HG03095 (cell line): ENCODE measurements around the gene CYP3A5.
"Not testable (repeated sequence)": the region's sequence is repeated elsewhere in the genome, so short reads cannot be mapped to it uniquely, and the experiment has no call there.

ENCODE experiments used
- ATAC-seq: cut with Tn5 transposase; IDR thresholded peaks from one replicate; pipeline ENCODE4 v1.9.1; 2021; ENCODE audit warnings: moderate library complexity; ENCODE audit not compliant: unreplicated experiment

CYP3A5 gene

DNA sequence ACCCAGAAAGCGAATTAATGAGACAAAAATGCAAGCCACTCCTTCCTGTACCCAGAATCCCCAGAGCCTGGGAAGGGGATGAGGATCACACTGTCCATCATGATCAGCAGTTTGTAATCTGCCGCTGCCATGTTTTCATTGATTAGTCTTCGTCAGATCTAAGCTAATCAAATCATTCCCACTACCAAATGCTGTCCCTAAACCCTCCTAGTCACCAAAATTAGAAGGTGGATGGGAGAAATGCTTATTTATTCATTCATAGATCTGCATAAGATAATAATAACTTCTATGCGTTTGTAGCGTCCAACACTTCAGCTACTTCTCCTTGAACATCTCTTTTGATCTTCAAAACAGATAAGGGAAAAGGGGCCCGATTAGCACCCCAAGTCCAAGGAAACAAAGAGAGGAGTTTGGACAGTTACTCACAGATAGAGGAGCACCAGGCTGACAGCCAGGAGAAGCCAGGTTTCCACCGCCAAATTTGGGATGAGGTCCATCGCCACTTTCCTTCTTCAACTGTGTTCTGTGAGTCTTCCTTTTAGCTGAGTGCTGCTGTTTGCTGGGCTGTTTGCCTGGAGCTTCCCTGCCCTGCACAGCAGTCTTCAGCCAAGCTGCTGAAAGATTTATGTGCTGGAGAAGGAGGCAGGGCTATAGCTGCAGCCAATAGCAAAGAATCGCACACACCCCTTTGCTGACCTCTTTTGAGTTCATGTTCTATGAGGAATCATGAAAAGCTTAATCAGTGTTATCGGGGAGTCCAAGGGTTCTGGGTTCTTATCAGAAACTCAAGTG lies at the start of gene CYP3A5:
Gene CYP3A5, minus strand, starts transcription at position 597 of the 792 bp plus-strand sequence. Its CDS starts 100 bp downstream, at position 497.
- no peak for ATAC-seq

DNA sequence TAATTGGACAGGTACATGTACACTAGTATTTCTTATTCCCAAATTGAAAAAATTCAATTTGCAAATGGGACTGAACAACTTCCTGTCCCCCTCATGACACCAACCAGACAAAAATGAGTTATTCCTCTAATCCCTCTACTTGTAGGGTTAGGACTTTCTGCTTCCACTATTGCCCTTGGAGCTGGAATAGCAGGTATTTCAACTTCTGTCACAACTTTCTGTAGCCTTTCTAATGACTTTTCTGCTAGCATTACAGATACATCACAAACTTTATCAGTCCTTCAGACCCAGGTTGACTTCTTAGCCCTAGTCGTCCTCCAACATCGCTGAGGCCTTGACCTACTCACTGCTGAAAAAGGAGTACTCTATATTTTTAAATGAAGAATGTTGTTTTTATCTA lies 48.8 kb upstream of the CYP3A5 start:
- no peak for ATAC-seq

DNA sequence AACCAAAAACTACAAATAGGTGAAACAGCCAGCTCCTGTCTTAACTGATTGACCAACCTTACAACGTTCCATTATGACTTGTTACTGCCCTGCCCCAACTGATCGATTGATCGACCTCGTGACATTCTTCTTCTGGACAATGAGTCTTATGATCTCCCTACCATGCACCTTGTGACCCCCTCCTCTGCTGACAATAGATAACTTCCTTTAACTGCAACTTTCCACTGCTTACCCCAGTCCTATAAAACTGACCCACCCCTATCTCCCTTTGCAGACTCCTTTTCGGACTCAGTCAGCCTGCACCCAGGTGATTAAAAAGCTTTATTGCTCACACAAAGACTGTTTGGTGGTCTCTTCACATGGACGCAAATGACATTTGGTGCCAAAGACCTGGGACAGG lies 43.4 kb upstream of the CYP3A5 start:
- ATAC-seq, result not testable (repeated sequence)

DNA sequence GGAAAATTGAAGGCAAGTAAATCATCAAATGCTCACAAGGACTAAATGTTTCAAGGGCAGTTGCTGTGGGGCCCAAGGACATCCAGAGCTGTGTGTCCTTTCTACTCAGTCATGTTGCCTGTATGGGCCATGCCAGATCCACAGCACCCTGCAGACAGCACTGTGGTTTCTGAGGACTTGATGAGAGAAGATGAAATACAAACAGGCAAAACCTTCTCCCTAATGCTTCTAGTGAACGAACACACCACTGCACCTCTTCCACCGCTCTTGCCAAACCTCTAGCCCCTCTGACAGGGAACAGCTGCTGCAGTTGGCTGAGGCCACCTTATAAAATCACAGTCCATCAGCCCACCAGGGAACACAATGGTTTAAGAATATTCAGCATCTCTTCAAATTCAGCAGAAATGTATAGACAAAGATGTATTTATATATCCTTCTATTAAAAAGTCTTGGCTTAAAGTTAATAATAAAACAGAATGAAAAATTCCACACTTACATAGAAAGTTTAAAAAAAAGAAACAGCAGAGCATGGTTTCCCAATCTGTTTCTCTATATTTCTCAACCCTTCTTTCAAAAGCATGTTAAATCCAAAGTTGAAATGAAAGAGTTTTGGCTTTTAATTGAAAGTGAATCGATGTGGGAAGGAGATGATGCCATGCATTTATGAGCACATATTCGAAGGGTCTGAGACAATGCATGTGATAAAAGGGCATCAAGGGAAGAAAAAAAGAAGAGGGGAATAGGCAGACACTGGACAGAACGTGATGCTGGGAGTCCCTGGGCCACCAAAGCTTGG lies 41.2 kb upstream of the CYP3A5 start:
- no peak for ATAC-seq

DNA sequence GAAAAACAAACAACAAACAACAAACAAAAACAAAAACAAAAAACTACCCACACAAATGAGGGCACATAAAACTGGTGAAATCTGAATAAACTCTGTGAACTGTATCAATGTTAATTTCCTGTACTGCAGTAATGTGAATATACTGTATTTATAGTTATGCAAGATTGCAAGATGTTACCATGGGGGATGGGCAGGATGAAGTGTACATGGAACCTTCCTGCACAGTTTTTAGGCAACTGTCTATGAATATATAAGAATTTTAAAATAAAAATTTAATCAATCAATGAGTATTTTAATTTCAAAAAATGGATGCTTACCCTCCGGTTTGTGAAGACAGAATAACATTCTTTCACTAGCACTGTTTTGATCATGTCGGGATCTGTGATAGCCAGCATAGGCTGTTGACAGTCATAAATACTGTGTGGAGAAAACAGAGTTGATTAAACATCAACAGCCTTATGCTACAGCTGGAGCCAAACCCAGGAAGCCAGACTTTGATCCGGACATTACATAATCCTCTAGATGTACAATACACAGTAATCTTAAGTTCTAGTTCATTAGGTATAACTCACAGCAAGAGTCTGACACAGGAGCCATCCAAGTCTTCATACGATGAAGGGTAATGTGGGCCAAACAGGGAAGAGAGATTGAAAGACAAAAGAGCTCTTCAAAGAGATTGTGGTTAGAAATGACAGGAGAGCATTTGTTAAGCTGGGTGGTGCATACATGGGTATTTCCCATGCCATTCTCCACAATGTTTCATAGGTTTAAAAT lies 40.4 kb upstream of the CYP3A5 start:
- no peak for ATAC-seq

DNA sequence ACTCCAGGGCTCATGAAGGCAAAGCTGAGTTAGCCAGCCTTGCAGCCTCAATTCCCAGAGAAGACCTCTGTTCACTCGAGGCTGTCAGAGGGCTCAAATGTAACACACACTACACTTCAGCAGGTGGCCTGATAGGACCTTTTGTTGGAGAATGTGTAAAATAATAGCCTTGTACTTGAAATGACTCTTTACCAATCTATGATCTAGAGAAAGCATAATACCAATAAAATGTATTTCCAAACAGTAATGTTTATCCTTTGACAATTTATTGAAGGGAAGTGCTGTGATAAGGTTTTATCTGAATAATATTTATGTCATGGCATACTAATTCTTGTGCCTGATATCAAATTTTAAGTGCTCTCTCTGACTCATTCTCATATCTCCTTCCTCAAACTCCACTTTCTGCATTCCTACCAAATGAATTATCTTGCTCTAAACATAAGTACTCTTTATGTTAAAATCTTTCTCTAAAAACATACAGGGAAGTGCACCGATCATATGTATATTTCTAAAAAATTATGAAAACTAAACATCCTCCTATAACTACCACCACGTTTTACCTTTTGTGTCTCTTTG lies 34.3 kb upstream of the CYP3A5 start:
- no peak for ATAC-seq

DNA sequence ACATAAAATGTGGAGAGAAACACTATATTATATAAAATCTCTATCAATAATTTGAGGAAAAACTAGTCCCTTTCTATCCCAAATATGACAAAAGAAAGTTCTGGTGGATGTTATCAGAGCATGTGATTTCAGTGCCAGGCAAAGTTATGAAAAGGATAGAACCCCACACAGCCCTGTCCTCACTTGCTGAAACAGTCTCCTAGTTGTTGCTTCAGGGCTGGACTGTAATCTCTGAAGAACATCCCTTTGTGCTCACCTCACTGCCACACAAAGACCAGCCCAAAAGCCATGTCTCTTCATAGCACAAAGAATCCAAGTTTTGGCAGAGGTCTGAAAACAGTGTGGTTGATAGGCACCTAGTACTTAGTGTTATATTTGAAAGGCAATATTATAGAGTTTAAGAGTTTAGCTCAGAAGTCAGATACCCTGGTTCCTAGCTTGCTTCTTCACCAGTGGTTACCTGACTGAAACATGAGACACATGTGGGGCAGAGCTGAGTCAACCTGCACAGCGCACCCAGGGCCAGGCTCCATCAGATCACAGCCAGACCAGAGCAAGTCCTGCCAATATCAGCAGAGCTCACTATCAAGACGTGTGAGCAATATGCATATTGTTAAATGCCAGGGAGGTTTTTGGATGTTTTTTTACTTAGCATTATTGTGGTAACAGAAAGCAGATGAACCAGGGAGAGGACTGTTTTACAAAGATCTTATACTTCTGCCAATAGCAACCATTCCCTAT lies 30.2 kb upstream of the CYP3A5 start:
- no peak for ATAC-seq

DNA sequence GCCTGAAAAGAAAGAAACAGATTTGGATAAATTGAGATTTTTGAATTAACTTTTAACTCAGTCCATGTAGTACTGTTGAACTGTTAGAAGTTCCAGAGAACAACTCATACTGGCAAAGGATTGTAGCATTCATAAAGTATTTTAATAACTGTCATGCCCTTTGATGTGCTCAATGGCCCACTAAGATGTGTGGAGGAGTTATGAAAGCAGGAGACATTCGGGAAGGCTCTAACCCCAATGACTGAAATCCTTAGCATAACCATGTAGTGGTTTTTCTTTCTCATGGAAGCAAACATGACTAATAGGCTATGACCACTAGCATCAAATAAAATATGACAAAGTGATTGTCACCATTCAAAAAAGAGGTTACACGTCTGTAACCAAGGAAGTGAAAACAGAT lies 29.5 kb upstream of the CYP3A5 start:
- no peak for ATAC-seq

DNA sequence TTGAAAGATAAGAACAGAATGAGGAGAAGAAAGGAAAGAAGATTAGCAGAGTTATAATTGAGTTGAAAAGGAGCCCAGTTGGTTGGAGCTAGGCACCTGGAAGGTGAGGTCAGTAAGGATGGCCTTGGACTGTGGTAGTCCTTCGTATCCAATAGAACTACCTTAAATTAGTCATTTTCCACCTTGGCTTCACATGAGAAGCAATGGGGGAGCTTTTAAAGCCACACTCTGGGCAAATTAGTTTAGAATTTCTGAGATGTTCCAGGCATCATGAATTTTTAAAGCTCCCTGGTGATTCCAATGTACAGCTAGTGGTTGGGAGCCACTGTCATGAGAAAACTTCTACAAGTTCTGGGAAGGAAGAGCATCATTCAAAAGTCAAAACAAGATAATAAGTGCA lies 27.3 kb upstream of the CYP3A5 start:
- no peak for ATAC-seq

DNA sequence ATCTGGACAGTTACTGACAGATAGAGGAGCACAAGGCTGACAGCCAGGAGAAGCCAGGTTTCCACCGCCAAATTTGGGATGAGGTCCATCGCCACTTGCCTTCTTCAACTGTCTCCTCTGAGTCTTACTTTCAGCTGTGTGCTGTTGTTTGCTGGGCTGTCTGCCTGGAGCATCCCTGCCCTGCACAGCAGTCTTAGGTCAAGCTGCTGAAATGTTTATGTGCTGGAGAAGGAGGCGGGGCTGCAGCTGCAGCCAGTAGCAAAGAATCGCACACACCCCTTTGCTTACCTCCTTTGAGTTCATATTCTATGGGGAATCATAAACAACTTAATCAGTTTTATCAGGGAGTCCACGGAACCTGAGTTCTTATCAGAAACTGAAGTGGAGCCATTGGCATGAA lies 20.1 kb upstream of the CYP3A5 start:
- ATAC-seq, result no peak

DNA sequence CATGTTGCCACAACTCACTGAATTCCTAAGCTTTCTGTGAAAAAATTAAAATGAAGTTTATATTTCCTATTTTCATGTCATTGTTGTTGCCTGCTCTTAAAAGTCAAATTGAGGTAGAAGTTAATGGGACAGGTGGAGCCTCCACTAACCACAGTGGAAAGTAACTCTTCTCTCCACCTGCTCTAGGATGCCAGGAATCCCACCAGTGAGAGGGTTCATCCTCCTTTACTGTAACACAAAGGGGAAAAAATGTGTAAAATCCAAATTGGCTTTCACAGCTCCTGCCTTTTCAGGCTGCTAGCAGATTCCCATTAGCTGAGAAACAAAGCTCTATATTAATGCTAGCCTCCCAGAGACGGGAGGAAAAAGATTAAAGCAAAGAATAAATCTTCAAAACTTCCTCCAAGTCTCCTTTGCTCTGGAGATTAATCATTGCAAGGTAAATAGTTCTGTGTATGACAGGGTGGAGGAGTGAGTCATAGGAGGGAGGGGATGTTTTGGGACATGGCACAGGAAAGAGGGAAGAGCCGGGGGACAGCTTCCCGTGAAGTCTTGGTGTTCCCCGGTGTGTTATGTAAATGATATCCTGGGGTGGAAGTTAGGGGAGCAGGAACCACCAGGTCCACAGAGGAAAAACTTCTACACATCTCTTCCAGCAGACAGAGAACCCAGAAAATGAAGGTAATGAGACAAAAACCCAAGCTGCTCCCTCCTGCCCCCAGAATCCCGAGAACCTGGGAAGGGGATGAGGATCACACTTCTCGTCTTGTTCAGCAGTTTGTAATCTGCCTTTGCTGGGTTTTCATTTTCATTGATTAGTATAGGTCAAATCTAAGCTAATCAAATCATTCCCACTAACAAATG lies 19.3 kb upstream of the CYP3A5 start:
- not testable (repeated sequence) for ATAC-seq

DNA sequence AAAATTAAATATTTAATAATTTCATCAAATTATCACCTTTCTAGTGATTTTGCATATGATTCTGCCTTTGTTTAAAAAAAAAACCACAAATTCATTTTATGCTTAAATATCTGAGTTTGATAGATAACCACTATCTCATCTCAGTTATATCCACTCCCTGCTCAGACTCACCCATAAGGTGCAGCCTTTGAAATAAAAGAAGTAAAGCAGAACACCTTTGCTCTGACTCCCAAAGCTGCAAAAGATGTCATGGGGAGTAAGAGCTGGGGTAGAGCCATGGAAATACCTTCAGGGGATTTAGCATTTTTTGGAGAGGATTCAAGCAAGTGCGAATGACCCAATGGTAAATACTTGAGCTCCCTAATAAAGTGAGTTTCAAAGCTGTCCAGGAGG lies 15.1 kb upstream of the CYP3A5 start:
- ATAC-seq, result no peak

DNA sequence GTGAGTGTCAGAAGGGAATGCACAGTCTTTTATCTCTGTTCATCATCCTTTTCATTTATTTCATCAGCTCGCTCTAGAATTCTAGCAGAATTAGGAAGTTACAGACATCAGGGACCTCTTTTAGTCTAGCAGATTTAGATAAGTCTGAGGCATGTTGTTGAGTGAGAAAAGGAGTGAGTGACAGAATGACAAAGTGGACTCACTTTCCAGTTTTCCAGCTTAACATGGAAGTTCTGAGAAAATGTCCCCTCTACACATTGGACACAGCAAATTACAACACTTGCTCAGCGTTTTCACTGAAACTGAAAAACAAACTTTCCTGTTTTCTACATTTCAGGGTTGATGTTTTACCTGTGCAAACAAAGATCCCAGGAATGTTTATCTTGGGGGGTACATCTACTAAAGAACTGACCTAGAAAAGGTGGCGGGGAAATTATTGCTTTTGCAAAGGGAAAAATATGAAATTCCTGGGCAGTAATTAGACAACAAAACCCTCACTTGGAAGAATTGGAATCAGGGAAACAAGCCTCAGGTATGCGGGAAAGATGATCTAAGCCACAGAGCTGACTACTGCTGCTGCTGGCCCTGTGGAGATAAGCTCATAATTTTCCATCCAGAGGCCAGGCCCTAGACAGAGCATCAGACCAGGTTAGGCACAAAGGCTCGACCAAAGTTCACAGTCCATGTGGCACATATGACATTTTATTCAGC lies 14.6 kb upstream of the CYP3A5 start:
- no peak for ATAC-seq

DNA sequence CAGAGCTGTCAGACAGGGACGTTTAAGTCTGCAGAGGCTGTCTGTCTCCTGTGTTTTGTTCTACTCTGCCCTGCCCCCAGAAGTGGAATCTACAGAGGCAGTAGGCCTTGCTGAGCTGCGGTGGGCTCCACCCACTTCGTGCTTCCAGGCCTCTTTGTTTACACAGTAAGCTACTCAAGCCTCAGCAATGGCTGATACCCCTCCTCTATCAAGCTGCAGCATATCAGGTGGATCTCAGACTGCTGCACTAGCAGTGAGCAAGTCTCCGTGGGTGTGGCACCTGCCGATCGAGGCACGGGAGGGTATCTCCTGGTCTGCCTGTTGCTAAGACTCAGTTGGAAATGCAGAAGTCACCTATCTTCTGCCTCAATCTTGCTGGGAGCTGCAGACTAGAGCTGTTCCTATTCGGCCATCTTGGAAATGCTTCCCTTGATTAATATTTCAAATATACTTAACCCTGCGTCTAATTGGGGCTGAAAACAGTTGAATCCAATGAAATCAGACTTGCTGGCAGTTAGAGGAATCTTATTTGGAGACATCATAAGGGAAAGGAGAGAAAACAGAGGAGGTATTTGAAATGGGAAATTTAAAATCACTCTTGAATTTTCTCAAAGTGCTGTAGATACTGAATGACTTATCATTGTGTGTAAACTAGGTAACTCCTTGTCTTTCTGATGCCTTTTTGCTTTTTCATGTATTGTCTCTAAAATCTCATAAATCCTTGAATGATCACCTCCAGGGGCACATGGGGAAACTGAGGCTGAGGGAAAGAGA lies 13.8 kb upstream of the CYP3A5 start:
- no peak for ATAC-seq

DNA sequence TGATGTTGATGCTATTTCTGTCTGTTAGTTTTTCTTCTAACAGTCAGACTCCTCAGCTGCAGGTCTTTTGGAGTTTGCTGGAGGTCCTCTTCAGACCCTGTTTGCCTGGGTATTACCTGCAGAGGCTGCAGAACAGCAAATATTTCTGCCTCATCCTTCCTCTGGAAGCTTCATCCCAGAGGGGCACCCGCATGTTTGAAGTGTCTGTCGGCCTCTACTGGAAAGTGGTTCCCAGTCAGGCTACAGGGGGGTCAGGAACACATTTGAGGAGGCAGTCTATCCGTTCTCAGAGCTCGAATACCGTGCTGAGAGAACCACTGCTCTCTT lies 13.3 kb upstream of the CYP3A5 start:
- ATAC-seq, result no peak

DNA sequence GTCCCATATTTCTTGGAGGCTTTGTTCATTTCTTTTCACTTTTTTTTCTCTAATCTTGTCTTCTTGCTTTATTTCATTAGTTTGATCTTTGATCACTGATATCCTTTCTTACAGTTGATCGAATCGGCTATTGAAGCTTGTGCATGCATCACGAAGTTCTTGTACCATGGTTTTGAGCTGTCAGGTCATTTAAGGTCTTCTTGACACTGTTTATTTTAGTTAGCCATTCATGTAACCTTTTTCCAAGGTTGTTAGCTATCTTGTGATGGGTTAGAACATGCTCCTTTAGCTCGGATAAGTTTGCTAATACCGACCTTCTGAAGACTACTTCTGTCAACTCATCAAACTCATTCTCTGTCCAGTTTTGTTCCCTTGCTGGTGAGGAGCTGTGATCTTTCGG lies 12.8 kb upstream of the CYP3A5 start:
- ATAC-seq, result not testable (repeated sequence)

DNA sequence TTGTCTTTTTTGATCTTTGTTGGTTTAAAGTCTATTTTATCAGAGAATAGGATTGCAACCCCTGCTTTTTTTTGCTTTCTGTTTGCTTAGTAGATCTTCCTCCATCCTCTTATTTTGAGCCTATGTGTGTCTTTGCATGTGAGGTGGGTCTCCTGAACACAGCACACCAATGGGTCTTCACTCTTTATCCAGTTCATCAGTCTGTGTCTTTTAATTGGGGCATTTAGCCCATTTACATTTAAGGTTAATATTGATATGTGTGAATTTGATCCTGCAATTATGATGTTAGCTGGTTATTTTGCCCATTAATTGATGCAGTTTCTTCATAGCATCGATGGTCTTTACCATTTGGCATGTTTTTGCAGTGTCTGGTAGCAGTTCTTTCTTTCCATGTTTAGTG lies 11.9 kb upstream of the CYP3A5 start:
- ATAC-seq, result not testable (repeated sequence)

DNA sequence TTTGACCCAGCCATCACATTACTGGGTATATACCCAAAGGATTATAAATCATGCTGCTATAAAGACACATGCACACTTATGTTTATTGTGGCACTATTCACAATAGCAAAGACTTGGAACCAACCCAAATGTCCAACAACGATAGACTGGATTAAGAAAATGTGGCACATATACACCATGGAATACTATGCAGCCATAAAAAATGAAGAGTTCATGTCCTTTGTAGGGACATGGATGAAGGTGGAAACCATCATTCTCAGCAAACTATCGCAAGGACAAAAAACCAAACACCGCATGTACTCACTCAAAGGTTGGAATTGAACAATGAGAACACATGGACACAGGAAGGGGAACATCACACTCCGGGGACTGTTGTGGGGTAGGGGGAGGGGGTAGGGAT lies 11.1 kb upstream of the CYP3A5 start:
- not testable (repeated sequence) for ATAC-seq
